ENCODE measurements around the gene MRPS22. TPM values are rescaled to one million over a fixed set of nuclear protein-coding genes. Genes with fewer than 3 reads are reported as not detected.
A peak's percentile ranks its signal among the peaks of the same experiment; 100 is the strongest.

Gene MRPS22
- total RNA-seq: 36.7 TPM
- polyA plus RNA-seq (ENCODE audit: insufficient read depth, low read depth, low replicate concordance): 58.7 TPM
- long read RNA-seq, donor 1, partial matches to known transcripts: 0 of 8 reads
- long read RNA-seq, donor 1, other reads (novel, unspliced or antisense): 0 of 8 reads
- long read RNA-seq, donor 2, transcript MRPS22-201 (8 exons, 1,120 nt): major isoform, 15 of 189 reads
- long read RNA-seq, donor 2, partial matches to known transcripts: 164 of 189 reads
- long read RNA-seq, donor 2, other reads (novel, unspliced or antisense): 8 of 189 reads
- long read RNA-seq, donor 3, transcript MRPS22-201 (8 exons, 1,120 nt): major isoform, 23 of 190 reads
- long read RNA-seq, donor 3, partial matches to known transcripts: 142 of 190 reads
- long read RNA-seq, donor 3, other reads (novel, unspliced or antisense): 16 of 190 reads
- long read RNA-seq, donor 4, transcript MRPS22-201 (8 exons, 1,120 nt): major isoform, 18 of 146 reads
- long read RNA-seq, donor 4, partial matches to known transcripts: 113 of 146 reads
- long read RNA-seq, donor 4, other reads (novel, unspliced or antisense): 10 of 146 reads
- long read RNA-seq, donor 5, partial matches to known transcripts: 0 of 2 reads
- long read RNA-seq, donor 5, other reads (novel, unspliced or antisense): 0 of 2 reads
- long read RNA-seq, donor 6, transcript MRPS22-201 (8 exons, 1,120 nt): major isoform, 43 of 299 reads
- long read RNA-seq, donor 6, transcript MRPS22-202 (8 exons, 1,099 nt): minor isoform, 7 of 299 reads
- long read RNA-seq, donor 6, partial matches to known transcripts: 208 of 299 reads
- long read RNA-seq, donor 6, other reads (novel, unspliced or antisense): 35 of 299 reads
- long read RNA-seq, donor 7, transcript MRPS22-201 (8 exons, 1,120 nt): major isoform, 20 of 27 reads
- long read RNA-seq, donor 7, partial matches to known transcripts: 1 of 27 reads
- long read RNA-seq, donor 7, other reads (novel, unspliced or antisense): 2 of 27 reads
- long read RNA-seq, donor 8, transcript MRPS22-201 (8 exons, 1,120 nt): major isoform, 16 of 159 reads
- long read RNA-seq, donor 8, partial matches to known transcripts: 134 of 159 reads
- long read RNA-seq, donor 8, other reads (novel, unspliced or antisense): 5 of 159 reads
- long read RNA-seq, donor 9, transcript MRPS22-201 (8 exons, 1,120 nt): major isoform, 13 of 73 reads
- long read RNA-seq, donor 9, partial matches to known transcripts: 42 of 73 reads
- long read RNA-seq, donor 9, other reads (novel, unspliced or antisense): 17 of 73 reads
- long read RNA-seq, donor 10, transcript MRPS22-201 (8 exons, 1,120 nt): major isoform, 11 of 13 reads
- long read RNA-seq, donor 10, partial matches to known transcripts: 0 of 13 reads
- long read RNA-seq, donor 10, other reads (novel, unspliced or antisense): 0 of 13 reads

DNA sequence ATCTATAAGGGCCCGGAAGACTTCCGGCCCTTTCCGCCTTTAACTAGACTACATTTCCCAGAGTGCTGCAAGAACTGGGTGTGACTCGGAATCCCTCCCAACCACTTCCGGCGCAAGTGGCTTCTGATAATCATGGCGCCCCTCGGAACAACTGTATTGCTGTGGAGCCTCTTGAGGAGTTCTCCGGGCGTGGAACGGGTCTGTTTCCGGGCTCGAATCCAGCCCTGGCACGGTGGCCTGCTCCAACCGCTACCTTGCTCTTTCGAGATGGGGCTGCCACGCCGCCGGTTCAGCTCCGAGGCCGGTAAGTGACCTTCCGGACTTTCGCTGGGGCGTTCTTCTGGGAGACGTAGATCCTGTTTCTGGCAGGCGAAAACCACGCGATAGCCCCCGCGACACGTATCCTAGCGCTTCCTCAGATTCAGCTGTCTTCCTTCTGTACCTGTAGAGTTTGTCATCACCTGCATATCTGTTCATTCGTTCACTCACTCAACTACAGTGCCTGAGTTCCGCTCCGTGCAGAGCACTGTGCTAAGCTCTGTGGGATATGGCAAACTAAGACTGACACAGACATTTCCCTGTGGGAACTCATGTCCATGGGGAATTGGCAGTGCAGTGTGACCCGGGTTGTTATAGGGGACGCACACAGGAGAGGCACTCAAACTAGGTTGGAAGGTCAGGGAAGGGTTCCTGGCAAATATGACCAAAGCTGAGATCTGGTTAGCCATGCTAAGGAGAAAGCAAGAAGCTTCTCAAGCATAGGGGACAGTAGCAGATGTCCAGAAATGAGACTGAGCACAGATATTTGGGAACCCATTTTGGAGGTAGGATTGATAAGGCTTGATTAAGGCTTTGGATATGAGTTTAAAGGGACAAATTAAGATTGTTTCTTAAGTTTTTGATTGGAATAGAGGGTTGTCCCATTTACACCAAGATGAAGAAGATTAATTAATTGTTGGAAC is at the start of gene MRPS22:
MRPS22 (plus strand) TSS at position 126 of the 962 bp plus-strand sequence; CDS start at position 133, 7 bp downstream.
- Histone ChIP-seq H3K9ac (ENCODE audit: low read length in 3 of 3) (peak within 1 kb of the TSS; percentile 60 to 90 (median 80)), H3K27me3 (ENCODE audit: control insufficient read depth, insufficient read depth, low read length) (no peaks in the 10 kb centered on the region), H3K9me3 (ENCODE audit: control insufficient read depth in 2 of 3, insufficient read depth in 1 of 3, low read length in 3 of 3) (no peaks in the 10 kb centered on the region), H3K4me3 (ENCODE audit: low read length in 3 of 3) (peak within 1 kb of the TSS; percentile 86 to 99 (median 91)), H3K4me1 (ENCODE audit: control insufficient read depth in 2 of 3, insufficient read depth in 2 of 3, low read depth in 1 of 3, low read length in 3 of 3) (peaks cover 0 to 11% (median 0%) of the 10 kb centered on the region in 3 donors), H3K27ac (ENCODE audit: low read depth in 2 of 2, low read length in 2 of 2) (peak within 1 kb of the TSS; percentile 62 to 84), H3K36me3 (ENCODE audit: control insufficient read depth in 2 of 3, insufficient read depth in 3 of 3, low read length in 3 of 3) (peaks cover 0 to 22% (median 19%) of the 10 kb centered on the region in 3 donors)
- intact Hi-C loops (cut with DNase I): no loop called here
- peak; percentile 84 to 95 (median 91) for DNase-seq
- TF ChIP-seq, protein P1, sequence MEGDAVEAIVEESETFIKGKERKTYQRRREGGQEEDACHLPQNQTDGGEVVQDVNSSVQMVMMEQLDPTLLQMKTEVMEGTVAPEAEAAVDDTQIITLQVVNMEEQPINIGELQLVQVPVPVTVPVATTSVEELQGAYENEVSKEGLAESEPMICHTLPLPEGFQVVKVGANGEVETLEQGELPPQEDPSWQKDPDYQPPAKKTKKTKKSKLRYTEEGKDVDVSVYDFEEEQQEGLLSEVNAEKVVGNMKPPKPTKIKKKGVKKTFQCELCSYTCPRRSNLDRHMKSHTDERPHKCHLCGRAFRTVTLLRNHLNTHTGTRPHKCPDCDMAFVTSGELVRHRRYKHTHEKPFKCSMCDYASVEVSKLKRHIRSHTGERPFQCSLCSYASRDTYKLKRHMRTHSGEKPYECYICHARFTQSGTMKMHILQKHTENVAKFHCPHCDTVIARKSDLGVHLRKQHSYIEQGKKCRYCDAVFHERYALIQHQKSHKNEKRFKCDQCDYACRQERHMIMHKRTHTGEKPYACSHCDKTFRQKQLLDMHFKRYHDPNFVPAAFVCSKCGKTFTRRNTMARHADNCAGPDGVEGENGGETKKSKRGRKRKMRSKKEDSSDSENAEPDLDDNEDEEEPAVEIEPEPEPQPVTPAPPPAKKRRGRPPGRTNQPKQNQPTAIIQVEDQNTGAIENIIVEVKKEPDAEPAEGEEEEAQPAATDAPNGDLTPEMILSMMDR (IDR thresholded peaks at IDR 0.05; ENCODE audit: borderline replicate concordance, extremely low read depth, insufficient read depth): no peak
- no peak for FAIRE-seq

GRCh38 chr3:139295040-139295439 is 48.8 kb upstream of the MRPS22 start:
- H3K9me3 ChIP-seq (ENCODE audit: control insufficient read depth in 2 of 3, insufficient read depth in 1 of 3, low read length in 3 of 3): no peaks in the 10 kb centered on the region
- no peaks in the 10 kb centered on the region for H3K36me3 ChIP-seq (ENCODE audit: control insufficient read depth in 2 of 3, insufficient read depth in 3 of 3, low read length in 3 of 3)
- no peaks in the 10 kb centered on the region for H3K4me1 ChIP-seq (ENCODE audit: control insufficient read depth in 2 of 3, insufficient read depth in 2 of 3, low read depth in 1 of 3, low read length in 3 of 3)
- TF ChIP-seq, protein P1 (IDR thresholded peaks at IDR 0.05; ENCODE audit: borderline replicate concordance, extremely low read depth, insufficient read depth): no peak
- FAIRE-seq (no peak), DNase-seq (no peak)
- H3K27ac ChIP-seq (ENCODE audit: low read depth in 2 of 2, low read length in 2 of 2): no peak overlapping the region
- H3K27me3 ChIP-seq (ENCODE audit: control insufficient read depth, insufficient read depth, low read length): no peaks in the 10 kb centered on the region
- no peak overlapping the region for H3K4me3 ChIP-seq (ENCODE audit: low read length in 3 of 3)
- H3K9ac ChIP-seq (ENCODE audit: low read length in 3 of 3): no peak overlapping the region
- intact Hi-C loops (cut with DNase I): no loop called here
